Uterus (tissue), 2 donors: Measurements from ENCODE around the gene IFT25.

Source experiments
- POLR2A ChIP-seq, 2 donors: fragments of 450-650 bp; IDR thresholded peaks; one replicate each; pipeline ENCODE4 v1.6.1; 2016; ENCODE audit warnings: antibody characterized with exemption in 2 of 2, mild to moderate bottlenecking in 1 of 2, moderate library complexity in 1 of 2
- TF ChIP-seq, protein P1 (sequence below), 4 experiments: fragments of 200-600 bp in 2 of 4; fragments of 450-650 bp in 2 of 4; sonication (generic) in 2 of 4; IDR thresholded peaks; one replicate each; pipeline ENCODE4 v1.5.1; 2016 to 2019; ENCODE audit warnings: antibody characterized with exemption in 4 of 4, mild to moderate bottlenecking in 2 of 4, moderate library complexity in 1 of 4

GRCh38 chr1:53899206-53899628, 46.3 kb downstream of the IFT25 start:
- TF ChIP-seq, protein P1, sequence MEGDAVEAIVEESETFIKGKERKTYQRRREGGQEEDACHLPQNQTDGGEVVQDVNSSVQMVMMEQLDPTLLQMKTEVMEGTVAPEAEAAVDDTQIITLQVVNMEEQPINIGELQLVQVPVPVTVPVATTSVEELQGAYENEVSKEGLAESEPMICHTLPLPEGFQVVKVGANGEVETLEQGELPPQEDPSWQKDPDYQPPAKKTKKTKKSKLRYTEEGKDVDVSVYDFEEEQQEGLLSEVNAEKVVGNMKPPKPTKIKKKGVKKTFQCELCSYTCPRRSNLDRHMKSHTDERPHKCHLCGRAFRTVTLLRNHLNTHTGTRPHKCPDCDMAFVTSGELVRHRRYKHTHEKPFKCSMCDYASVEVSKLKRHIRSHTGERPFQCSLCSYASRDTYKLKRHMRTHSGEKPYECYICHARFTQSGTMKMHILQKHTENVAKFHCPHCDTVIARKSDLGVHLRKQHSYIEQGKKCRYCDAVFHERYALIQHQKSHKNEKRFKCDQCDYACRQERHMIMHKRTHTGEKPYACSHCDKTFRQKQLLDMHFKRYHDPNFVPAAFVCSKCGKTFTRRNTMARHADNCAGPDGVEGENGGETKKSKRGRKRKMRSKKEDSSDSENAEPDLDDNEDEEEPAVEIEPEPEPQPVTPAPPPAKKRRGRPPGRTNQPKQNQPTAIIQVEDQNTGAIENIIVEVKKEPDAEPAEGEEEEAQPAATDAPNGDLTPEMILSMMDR (IDR thresholded peaks at IDR 0.05), result no peak
- no peak for TF ChIP-seq POLR2A (IDR thresholded peaks at IDR 0.05)
